ENCODE measurements around the gene ZYG11B. TPM values are rescaled to one million over a fixed set of nuclear protein-coding genes. Genes with fewer than 3 reads are reported as not detected.

ZYG11B gene
- total and polyA plus RNA-seq, 9 of the 15 experiments (the other 6 are each of a cell fraction or from before 2014, with no cell fraction given) = 4.9 to 22.2 (median 12.2) TPM

DNA sequence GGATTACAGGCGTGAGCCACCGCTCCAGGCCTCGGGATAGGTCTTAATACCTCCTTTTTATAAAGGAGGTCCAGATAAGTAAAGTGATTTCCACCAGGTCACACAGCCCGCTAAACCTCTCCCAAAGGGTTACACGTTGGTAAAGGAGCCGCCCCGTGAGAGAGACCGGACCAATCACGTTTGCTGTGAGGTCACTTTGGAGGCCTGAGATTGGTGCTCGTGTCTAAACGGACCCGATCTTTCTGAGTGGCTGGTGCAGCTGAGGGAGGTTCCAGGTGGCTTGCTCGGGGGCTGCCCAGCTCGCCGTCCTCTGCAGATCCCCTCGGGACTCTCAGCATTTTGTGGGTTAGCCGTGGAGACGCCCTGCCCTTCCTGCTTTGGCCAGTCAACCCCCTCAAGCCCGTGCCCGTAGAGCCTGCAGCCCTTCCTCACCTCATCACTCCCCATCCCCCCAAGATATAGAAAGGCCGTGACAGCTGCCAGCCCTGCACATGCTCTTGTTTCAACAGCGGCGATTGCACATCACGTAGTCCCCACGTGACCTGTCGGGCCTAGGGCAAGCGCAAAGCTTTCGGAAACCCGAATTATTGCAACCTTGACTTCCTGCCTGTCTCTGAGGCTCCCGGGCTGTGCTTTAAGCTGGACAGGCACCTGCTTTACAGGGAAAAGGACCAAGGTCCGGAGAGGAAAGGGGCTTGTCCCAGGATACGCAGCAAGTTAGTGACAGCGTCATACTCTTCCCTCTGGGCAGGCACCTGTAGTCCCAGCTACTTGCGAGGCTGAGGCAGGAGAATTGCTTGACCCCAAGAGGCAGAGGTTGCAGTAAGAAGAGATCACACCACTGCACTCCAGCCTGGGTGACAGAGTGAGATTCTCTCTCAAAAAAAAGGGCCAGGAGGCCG is 23.1 kb upstream of the ZYG11B start (continued):
- TF ChIP-seq CSDE1 (IDR thresholded peaks at IDR 0.05) (peak in 1 of 2 experiments; percentile 35; a peak in 1 of 4 replicates), ZNF232 (CRISPR knock-in tag; IDR thresholded peaks at IDR 0.05) (peak; percentile 54), NONO (IDR thresholded peaks at IDR 0.05; ENCODE audit: low read depth in 2 of 2, low read length in 1 of 2) (peak in 1 of 2 experiments; percentile 49; a peak in 1 of 4 replicates), POLR2B (IDR thresholded peaks at IDR 0.05; ENCODE audit: low read depth, partially characterized antibody) (peak; percentile 38), ZNF644 (tag; IDR thresholded peaks at IDR 0.05; ENCODE audit: low read depth) (no peak), HEY1 (CRISPR knock-in tag; IDR thresholded peaks at IDR 0.05; ENCODE audit: borderline replicate concordance) (no peak), KLF13 (tag; IDR thresholded peaks at IDR 0.05; ENCODE audit: borderline replicate concordance, low read depth) (no peak), TARDBP (IDR thresholded peaks at IDR 0.05) (0 out of 2 replicates have a peak, but pooled peaks have one; percentile 65), ZNF76 (CRISPR knock-in tag; IDR thresholded peaks at IDR 0.05; ENCODE audit: borderline replicate concordance) (no peak), ETV6 (IDR thresholded peaks at IDR 0.05; ENCODE audit: borderline replicate concordance in 1 of 2, low read depth in 2 of 2, low read length in 1 of 2) (no peak), ETV6 (CRISPR knock-in tag; IDR thresholded peaks at IDR 0.05; ENCODE audit: borderline replicate concordance) (no peak), SMARCC2 (IDR thresholded peaks at IDR 0.05; ENCODE audit: low read depth) (no peak), PML (IDR thresholded peaks at IDR 0.05; ENCODE audit: low read length) (no peak), PHF8 (IDR thresholded peaks at IDR 0.05; ENCODE audit: borderline replicate concordance, low read length) (peak; percentile 62; the same call in 1 of the 2 replicates), WHSC1 (IDR thresholded peaks at IDR 0.05; ENCODE audit: low read length) (no peak)
- TF ChIP-seq, protein P1, sequence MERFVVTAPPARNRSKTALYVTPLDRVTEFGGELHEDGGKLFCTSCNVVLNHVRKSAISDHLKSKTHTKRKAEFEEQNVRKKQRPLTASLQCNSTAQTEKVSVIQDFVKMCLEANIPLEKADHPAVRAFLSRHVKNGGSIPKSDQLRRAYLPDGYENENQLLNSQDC (CRISPR knock-in tag; IDR thresholded peaks at IDR 0.05) = no peak
- TF ChIP-seq, protein P2, sequence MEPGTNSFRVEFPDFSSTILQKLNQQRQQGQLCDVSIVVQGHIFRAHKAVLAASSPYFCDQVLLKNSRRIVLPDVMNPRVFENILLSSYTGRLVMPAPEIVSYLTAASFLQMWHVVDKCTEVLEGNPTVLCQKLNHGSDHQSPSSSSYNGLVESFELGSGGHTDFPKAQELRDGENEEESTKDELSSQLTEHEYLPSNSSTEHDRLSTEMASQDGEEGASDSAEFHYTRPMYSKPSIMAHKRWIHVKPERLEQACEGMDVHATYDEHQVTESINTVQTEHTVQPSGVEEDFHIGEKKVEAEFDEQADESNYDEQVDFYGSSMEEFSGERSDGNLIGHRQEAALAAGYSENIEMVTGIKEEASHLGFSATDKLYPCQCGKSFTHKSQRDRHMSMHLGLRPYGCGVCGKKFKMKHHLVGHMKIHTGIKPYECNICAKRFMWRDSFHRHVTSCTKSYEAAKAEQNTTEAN (CRISPR knock-in tag; IDR thresholded peaks at IDR 0.05) = 0 out of 2 replicates have a peak, but pooled peaks have one; percentile 28
- TF ChIP-seq, protein P3, sequence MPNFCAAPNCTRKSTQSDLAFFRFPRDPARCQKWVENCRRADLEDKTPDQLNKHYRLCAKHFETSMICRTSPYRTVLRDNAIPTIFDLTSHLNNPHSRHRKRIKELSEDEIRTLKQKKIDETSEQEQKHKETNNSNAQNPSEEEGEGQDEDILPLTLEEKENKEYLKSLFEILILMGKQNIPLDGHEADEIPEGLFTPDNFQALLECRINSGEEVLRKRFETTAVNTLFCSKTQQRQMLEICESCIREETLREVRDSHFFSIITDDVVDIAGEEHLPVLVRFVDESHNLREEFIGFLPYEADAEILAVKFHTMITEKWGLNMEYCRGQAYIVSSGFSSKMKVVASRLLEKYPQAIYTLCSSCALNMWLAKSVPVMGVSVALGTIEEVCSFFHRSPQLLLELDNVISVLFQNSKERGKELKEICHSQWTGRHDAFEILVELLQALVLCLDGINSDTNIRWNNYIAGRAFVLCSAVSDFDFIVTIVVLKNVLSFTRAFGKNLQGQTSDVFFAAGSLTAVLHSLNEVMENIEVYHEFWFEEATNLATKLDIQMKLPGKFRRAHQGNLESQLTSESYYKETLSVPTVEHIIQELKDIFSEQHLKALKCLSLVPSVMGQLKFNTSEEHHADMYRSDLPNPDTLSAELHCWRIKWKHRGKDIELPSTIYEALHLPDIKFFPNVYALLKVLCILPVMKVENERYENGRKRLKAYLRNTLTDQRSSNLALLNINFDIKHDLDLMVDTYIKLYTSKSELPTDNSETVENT (CRISPR knock-in tag; IDR thresholded peaks at IDR 0.05) = no peak
- TF ChIP-seq, protein P4, sequence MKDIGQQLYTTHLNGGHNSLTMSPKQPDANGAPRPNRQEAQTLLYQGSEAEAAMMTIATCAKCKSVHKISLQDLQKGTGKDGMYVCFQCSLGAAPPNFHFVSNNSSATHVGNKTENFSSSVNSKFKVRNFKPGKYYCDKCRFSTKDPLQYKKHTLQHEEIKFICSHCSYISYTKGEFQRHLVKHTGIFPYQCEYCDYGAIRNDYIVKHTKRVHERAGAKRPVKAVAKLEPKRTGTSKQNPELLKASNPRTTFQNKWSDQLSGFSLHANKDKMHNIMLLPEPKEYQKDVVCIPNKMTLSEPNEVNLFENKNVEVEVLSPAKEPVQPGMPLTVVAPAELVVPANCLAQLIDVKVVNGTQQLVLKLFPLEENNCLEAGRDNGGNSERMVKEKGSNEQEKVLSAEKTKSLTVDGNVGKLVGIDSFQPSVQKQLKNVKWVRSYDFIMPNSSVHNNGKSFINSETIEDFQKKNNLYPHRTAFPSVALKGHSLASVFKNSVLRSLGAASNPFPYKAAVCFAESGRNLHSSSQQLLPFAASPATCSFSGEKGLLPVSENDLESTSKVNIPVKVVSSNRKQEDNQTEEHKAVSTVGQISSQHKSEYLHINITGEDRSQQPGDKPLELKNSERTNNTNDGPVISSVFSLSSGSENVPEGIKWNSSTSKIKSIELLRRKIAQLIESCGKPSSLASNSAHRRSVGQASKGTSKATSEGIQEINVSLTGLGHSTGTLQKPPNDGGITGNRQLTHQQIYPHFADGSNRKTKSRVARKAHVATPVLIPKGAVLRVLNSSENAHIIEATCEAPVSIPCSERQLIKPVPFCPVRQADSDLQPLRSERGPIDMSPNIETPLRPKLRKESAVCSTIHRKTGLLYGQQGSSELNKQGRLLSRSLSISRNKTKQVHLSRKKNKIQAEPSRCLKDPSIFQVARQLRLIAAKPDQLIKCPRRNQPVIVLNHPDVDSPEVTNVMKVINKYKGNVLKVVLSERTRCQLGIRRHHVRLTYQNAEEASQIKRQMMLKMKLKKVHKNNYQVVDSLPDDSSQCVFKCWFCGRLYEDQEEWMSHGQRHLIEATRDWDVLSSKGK (CRISPR knock-in tag; IDR thresholded peaks at IDR 0.05) = no peak

All from K562 (cell line).